ENCODE measurements around the gene PDRG1.

PDRG1 gene

DNA sequence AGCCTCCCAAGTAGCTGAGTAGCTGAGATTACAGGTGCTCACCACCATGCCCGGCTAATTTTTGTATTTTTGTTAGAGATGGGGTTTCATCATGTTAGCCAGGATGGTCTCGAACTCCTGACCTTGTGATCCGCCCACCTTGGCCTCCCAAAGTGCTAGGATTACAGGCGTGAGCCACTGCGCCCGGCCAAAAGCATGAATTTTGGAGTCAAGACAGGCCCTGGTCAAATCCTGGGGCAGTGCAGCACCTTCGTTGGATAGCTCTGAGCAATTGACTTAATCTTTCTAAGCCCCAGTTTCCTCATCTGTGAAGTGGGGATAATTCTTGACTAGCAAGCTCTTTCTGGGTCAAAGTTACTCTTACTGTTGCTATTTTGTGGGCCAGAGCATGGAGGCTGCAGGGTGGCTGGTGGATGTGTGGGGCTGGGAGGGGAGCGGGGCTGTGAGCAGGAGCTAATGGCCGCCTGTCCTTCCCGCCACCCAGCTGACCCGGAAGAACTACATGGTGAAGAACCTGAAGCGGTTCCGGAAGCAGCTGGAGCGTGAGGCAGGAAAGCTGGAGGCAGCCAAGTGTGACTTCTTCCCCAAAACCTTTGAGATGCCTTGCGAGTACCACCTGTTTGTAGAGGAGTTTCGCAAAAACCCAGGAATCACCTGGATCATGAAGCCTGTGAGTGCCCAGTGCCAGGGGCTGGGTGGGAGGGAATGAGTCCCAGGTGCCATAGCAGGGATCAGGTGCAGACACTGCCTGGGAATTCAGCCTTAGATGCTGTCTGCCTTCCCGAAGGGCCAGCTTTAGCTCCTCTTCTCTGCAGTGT, 42.4 kb downstream of the PDRG1 start:
- H3K27ac Mint-ChIP-seq: no peak overlapping the region
- no peak overlapping the region for H3K4me3 Mint-ChIP-seq
- no peaks in the 10 kb centered on the region for H3K9me3 Mint-ChIP-seq
- no peak for DNase-seq (ENCODE audit: low spot score in 2 of 2)
- no peaks in the 10 kb centered on the region for H3K36me3 Mint-ChIP-seq
- H3K4me1 Mint-ChIP-seq: no peaks in the 10 kb centered on the region
- no peak for ATAC-seq

DNA sequence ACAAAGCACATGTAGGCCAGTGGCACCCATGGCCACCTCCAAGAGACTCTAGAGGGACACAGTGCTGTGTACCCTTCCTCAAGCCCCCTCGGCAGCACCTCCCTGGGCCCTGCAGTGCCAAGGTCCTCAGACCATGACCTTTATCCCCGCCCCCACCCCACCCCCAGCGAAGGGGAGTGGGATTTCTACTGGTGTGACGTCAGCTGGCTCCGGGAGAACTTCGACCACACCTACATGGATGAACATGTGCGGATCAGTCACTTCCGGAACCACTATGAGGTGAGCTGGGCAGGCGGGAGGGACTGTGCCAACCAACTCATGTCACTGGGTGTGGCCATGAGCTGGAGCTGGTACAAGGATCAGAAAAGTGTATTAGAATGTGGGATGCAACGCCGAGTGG, 43.4 kb downstream of the PDRG1 start:
- ATAC-seq: no peak

DNA sequence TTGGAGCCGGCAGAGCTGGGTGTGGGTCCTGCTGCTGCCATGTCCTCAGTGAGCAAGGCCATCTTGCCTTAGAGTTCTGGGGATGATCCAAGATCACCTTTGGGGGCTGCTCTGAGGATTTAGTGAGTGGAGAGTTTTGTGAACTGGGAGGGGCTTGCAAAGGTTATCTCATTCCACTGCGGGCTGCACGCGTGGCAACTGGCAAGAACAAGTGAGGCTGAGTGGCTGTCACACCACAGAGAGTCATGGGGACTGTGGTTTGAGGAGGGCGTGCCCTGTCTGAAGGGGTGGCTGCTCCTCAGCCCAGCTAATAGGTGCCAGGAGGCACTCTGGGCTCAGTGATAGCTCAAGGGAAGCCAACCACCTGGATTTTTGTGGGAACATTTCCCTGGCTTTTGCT, 43.8 kb downstream of the PDRG1 start:
- H3K9me3 Mint-ChIP-seq: no peaks in the 10 kb centered on the region
- H3K36me3 Mint-ChIP-seq: no peaks in the 10 kb centered on the region
- peak; percentile 37 for ATAC-seq
- H3K4me1 Mint-ChIP-seq: no peaks in the 10 kb centered on the region
- H3K4me3 Mint-ChIP-seq: no peak overlapping the region
- DNase-seq (ENCODE audit: low spot score in 2 of 2): no peak
- H3K27ac Mint-ChIP-seq: no peak overlapping the region

More for the DNA sequence above, 43.4 kb downstream of the PDRG1 start:
- Mint-ChIP-seq H3K27ac (no peak overlapping the region), H3K9me3 (no peaks in the 10 kb centered on the region), H3K4me3 (no peak overlapping the region), H3K4me1 (no peaks in the 10 kb centered on the region), H3K36me3 (no peaks in the 10 kb centered on the region)
- no peak for DNase-seq (ENCODE audit: low spot score in 2 of 2)

DNA sequence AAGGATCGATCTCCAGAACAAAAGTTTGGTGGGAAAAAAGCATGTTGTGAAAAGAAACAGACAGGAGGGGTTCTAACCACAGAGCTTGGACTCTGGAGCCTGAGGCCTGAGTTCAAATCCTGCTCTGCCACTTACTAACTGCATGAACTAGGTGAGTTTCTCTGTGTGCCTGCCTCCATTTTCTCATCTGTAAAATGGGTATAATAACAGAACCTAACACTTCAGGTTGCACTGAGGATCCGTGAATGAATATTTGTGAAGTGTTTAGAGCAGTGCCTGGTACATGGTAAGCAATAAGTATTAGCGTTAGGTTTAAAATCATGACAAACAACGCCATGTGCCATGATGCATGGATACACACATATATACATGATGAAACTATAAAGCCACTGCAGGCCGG, 44.8 kb downstream of the PDRG1 start:
- Mint-ChIP-seq H3K36me3 (no peaks in the 10 kb centered on the region), H3K9me3 (no peaks in the 10 kb centered on the region), H3K4me1 (no peaks in the 10 kb centered on the region), H3K27ac (no peak overlapping the region), H3K4me3 (no peak overlapping the region)
- ATAC-seq (no peak), DNase-seq (ENCODE audit: low spot score in 2 of 2) (no peak)

DNA sequence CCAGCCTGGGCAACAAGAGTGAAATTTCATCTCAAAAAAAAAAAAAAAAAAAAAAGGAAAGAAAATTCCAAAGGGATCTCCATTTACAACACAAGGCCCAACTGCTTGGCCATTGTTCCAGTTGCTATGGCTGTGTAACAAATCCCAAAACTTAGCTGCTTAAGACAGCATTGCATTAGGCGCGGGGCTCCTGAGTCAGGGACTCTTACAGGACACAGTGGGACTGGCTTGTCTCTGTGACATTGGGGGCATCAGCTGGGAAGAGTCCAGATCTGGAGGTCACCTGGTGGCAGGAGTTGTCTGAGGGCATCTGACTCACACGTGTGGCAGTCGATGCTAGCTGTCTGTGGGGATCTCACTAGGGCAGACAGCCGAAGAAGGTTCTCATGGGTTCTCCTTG, 45.8 kb downstream of the PDRG1 start:
- Mint-ChIP-seq H3K36me3 (no peaks in the 10 kb centered on the region), H3K4me1 (no peaks in the 10 kb centered on the region), H3K4me3 (no peak overlapping the region), H3K9me3 (no peaks in the 10 kb centered on the region), H3K27ac (no peak overlapping the region)
- no peak for ATAC-seq
- no peak for DNase-seq (ENCODE audit: low spot score in 2 of 2)

DNA sequence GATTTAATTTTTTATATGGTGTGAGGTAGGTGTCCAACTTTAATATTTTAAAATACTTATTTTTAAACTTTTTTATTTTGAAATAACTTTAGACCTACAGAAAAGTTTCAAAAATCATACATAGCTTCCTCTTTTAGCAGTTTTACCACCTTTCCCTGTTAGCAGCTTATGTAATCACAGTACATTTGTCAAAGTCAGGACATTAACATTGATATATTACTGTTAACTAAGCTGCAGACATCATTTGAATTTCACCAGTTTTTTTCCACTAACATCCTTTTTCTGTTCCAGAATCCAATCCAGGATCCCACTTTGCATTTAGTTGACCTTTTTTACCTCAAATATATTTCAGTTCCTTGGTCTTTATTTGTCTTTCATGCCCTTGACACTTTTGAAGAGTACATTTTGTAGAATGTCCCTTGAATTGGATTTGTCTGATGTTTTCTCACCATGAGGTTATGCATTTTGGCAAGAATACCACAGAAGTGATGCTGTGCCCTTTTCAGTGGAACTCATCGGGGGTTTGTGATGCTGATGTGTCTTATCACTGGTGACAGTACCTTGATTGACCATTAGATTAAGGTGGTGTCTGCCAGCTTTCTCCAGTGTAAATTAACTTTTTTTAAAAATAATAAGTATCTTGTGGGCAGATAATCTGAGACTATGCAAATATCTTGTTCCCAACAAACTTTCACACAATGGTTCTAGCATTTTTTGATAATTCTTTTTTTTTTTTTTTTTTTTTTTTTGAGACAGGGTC, 48.0 kb downstream of the PDRG1 start:
- Mint-ChIP-seq H3K36me3 (no peaks in the 10 kb centered on the region), H3K9me3 (no peaks in the 10 kb centered on the region), H3K4me1 (no peaks in the 10 kb centered on the region), H3K4me3 (no peak overlapping the region), H3K27ac (no peak overlapping the region)
- no peak for DNase-seq (ENCODE audit: low spot score in 2 of 2)
- ATAC-seq: no peak

DNA sequence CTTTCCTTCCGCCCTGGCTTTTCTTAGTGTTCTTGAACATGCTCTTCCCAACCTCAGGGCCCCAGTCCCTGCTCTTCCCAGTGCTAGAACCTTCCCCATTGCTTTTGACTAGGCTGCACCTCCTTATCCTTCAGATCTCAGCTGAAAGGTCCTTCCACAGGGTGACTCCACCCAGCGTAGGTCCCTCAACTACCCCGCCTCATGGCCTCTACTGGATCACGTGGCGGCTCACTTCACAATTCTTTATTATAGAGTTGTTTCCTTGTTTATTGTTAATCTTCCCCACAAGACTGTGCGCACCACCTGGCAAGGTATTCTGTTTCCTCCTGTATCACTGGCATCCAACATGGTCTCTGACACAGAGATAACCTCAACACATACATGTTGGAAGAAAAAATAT, 50.2 kb downstream of the PDRG1 start:
- DNase-seq (ENCODE audit: low spot score in 2 of 2) (no peak), ATAC-seq (no peak)
- no peaks in the 10 kb centered on the region for H3K36me3 Mint-ChIP-seq
- no peaks in the 10 kb centered on the region for H3K9me3 Mint-ChIP-seq
- H3K4me3 Mint-ChIP-seq: no peak overlapping the region
- H3K4me1 Mint-ChIP-seq: no peaks in the 10 kb centered on the region
- H3K27ac Mint-ChIP-seq: no peak overlapping the region

DNA sequence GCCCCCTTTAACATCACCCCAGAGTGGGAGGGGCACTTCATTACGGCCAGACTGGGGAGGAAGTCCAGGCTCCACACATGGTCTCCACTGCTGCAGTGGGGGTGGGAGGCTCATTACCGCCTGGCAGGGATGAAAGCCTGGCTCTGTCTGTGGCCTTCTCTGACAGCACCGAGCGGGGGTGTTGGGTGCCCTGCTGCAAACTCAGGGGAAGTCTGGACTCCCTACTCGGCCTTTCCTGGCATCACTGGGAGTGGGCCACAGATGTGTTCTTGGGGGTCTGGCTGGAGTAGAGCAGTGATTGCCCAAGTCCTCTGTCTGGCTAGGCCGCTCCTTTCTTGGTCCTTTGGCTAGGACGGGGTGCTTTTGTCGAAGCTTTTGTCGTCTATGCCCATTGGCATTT, 54.3 kb downstream of the PDRG1 start:
- Mint-ChIP-seq H3K36me3 (no peaks in the 10 kb centered on the region), H3K27ac (no peak overlapping the region), H3K4me1 (no peaks in the 10 kb centered on the region), H3K9me3 (no peaks in the 10 kb centered on the region), H3K4me3 (no peak overlapping the region)
- ATAC-seq (no peak), DNase-seq (ENCODE audit: low spot score in 2 of 2) (no peak)

DNA sequence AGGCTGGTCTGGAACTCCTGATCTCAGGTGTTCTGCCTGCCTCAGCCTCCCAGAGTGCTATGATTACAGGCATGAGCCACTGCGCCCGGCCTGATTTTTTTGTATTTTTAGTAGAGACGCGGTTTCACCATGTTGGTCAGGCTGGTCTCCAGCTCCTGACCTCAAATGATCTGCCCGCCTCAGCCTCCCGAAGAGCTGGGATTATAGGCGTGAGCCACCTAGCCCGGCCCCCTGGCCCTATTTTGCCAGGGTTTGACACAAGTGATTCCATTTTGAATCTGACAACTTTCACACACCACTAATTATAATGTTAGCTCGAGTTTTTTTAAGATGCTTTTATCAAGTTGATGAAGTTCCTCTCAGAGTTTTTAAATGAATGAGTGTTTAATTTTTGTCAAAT, 55.8 kb downstream of the PDRG1 start:
- Mint-ChIP-seq H3K4me3 (no peak overlapping the region), H3K9me3 (no peaks in the 10 kb centered on the region), H3K36me3 (no peaks in the 10 kb centered on the region), H3K4me1 (no peaks in the 10 kb centered on the region), H3K27ac (no peak overlapping the region)
- no peak for DNase-seq (ENCODE audit: low spot score in 2 of 2)
- ATAC-seq: no peak

DNA sequence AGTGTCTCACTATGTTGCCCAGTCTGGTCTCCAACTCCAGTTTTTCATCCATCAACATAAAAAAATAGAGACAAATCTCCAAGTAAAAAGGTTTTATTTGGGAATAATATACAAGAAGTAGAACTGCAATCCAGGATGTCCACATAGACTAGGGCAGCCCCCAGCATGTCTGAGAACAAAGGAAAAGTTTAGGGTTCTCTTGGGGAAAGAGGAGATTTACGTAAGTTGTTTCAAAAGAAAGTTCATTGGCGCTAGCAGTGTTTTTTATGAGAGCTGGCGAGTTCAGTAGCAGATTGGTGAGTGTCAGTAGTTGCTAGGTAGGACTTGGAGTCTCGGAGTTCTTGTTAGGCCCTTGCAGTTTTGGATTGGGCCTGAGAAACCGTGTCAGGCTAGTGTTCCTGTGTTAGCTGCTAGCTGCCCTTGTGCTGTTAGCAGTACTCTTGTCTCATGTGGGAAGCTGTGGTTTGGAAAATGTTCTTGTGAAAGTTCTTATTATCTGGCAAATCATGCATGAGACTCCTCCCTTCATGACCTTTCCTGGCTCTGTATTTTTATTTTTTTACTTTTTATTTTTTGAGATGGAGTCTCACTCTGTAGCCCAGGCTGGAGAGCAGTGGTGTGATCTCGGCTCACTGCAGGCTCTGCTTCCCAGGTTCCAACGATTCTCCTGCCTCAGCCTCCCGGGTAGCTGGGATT, 56.7 kb downstream of the PDRG1 start:
- no peaks in the 10 kb centered on the region for H3K36me3 Mint-ChIP-seq
- no peaks in the 10 kb centered on the region for H3K9me3 Mint-ChIP-seq
- DNase-seq (ENCODE audit: low spot score in 2 of 2) (no peak), ATAC-seq (peak; percentile 69)
- H3K4me1 Mint-ChIP-seq: no peaks in the 10 kb centered on the region
- H3K4me3 Mint-ChIP-seq: no peak overlapping the region
- no peak overlapping the region for H3K27ac Mint-ChIP-seq
